HG02970 (cell line): Measurements from ENCODE around the gene UBAC2.

Experiments
- ATAC-seq: cut with Tn5 transposase; IDR thresholded peaks from one replicate; pipeline ENCODE4 v1.9.1; 2021; ENCODE audit warnings: mild to moderate bottlenecking, moderate library complexity, moderate number of reproducible peaks; ENCODE audit not compliant: unreplicated experiment, low FRiP score

UBAC2 gene

DNA sequence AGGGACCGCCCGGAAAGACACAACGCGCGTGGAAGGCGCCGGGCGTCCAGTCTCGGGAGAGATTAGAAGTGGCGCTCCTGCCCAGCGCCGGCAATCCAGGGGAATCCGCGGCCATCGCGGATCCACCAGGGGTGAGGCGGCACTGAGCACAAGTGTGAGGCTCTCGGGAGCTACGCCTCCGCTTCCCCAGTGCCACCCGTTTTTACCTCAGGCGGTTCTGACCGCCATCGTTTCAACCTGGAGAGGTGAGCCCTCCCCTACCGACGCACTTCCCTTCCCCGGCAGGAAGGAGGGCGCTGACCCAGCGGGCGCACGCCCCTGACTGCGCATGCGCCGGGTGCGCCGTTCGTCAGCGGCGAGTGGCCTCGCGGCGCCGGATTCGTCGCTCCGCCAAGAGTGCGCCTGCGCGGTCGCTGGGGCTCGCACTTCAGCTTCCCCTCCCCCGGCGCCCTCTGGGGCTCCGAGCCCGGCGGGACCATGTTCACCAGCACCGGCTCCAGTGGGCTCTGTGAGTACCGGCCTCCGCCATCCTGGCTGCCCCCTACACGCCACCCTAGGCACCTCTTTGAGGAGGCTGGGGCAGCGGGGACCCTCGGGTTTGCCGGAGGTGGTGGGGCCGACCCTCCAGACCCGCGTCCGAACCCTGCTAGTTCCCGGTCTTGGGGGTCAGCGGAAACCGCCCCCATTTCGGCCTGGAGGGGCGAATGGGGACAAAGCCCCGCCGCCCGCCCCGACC lies at the start of gene UBAC2:
Gene UBAC2 (plus strand): TSS at position 423 of the 736 bp plus-strand sequence. CDS start 55 bp downstream, at position 478.
- ATAC-seq = peak; percentile 78

DNA sequence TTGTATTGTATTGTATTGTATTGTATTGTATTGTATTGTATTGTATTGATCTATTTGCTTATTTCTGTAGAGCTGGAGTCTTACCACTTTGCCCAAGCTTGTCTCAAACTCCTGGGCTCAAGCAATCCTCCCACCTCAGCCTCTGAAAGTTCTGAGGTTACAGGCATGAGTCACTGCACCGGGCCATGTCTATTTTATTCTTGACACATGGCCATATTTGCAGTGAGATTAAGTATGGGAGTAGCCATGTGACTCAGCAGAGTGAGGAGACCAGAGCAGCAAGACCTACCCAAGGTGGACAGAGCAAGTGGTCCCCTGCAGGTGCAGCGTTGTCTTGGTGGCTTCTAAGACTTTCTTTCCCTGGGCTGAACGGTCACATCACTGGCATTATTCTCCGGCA lies 49.1 kb upstream of the UBAC2 start:
- ATAC-seq = no peak

GRCh38 chr13:99153219-99153618 lies 47.4 kb upstream of the UBAC2 start:
- ATAC-seq = no peak

GRCh38 chr13:99154064-99154463 lies 46.6 kb upstream of the UBAC2 start:
- ATAC-seq = no peak

GRCh38 chr13:99155821-99156220 lies 44.8 kb upstream of the UBAC2 start:
- no peak for ATAC-seq

DNA sequence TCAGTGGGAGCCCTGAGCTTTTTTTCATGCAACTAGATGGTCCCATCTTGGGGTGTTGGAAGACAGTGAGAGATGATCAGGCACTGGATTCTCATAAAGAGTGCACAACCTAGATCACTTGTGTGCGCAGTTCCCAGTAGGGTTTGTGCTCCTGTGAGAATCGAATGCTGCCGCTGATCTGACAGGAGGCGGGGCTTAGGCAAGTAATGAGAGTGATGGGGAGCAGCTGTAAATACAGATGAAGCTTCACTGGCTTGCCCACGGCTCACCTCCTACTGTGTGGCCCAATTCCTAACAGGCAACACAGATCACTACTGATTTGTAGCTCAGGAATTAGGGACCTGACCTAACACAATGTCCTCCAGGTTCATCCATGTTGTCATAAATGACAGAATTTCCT lies 43.6 kb upstream of the UBAC2 start:
- ATAC-seq = no peak

DNA sequence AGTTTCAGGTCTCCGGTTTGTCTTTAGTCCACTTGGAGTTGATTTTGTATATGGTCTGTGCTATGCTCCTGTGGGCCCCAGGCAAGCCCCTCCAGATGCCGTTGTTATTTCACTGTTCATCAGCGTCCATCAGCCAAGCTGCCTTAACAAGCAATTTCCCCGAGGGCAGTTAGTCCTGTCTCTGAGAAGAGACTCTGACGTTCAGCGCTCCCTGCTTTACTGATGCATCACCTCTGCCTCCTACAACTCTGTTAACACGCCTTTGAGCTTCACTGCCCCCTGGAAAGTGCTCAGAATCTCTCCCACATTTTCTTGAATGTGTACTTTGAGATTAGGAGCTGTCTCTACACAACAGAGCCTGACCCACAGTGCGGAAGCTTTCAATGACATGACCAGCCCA lies 41.8 kb upstream of the UBAC2 start:
- no peak for ATAC-seq

- ATAC-seq = no peak
Measured at GRCh38 chr13:99159331-99160061, 41.2 kb upstream of the UBAC2 start.

- ATAC-seq = no peak
Measured at GRCh38 chr13:99160415-99160814, 40.2 kb upstream of the UBAC2 start.

DNA sequence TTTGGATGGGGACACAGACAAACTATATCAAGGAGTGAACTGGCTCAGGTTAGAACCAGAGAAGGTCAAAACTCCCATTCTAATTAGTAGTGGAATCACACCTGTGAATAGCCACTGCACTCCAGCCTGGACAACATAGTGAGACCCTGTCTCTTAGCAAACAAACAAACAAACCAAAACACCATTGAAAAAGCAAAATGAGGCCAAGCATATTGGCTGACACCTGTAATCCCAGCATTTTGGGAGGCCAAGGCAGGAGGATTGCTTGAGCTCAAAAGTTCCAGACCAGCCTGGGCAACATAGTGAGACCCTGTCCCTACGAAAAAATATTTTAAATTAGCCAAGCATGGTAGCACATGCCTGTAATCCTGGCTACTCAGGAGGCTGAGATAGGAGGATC lies 39.1 kb upstream of the UBAC2 start:
- ATAC-seq = no peak

- ATAC-seq = no peak
Measured at GRCh38 chr13:99162567-99163361, 37.9 kb upstream of the UBAC2 start.

- no peak for ATAC-seq
Measured at GRCh38 chr13:99164226-99164625, 36.4 kb upstream of the UBAC2 start.

DNA sequence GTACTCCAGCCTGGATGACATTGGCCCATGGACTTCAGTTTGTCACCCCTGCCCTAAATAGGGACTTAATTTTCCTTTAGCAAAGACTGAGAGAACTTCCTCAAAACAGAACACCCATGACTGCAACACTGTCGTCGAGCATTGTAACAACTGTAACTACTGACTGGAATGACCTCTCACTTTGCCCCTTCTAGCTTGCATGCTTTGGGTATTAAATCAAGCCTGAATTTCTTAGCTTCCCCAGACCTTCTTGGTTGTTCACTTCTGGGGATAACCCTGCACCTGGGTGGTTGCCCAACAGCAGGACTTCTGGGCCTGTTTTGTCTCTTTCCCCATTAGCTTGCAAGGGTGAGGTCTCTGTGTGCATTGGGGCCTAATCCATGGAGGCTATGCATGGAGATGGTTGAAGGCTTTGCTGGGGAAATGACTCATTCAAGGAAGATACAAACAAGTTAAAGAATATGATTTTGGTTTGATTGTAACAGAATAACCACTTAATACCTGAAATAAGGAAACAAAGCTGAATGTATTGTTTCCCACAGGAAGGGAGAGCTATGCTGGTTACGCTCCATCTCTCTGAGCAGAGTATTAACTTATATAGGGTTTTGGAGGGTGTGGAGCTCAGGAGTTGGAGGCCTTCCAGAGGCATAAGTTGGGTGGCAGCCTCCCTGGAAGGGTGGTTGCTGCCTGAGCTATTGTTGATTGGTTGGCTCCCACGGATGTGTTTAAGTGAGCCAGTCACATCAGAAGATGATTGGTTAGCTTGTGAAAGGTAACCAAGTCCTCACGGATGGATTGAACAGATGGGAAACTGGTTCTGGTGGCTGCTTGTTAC lies 34.7 kb upstream of the UBAC2 start:
- no peak for ATAC-seq

DNA sequence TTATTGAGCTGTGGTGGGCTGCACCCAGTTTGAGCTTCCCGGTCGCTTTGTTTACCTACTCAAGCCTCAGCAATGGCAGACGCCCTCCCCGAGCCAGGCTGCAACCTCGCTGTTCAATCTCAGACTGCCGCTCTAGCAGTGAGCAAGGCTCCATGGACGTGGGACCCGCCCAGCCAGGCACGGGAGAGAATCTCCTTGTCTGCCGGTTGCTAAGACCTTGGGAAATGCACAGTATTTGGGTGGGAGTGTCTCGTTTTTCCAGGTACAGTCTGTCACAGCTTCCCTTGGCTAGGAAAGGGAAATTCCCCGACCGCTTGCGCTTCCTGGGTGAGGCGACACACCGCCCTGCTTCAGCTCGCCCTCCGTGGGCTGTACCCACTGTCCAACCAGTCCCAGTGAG lies 27.7 kb upstream of the UBAC2 start:
- no peak for ATAC-seq

DNA sequence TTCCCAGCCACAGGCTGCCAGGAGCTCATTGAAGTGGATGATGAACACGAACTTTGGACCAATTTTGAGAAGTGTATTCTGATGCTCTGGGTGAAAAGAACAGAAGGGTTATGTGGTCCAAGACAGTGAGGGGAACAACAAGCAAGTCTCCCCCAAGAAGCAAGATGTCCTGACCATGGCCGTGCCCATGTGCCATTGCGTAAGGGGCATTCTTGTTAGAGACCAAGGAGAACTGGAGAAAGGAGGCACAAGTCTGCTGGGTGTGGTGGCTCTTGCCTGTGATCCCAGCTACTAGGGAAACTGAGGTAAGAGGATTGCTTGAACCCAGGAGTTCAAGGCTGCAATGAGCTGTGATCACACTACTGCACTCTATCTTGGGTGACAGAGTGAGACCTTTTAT lies 27.0 kb upstream of the UBAC2 start:
- ATAC-seq = no peak

- ATAC-seq = no peak
Measured at GRCh38 chr13:99174533-99175100, 26.0 kb upstream of the UBAC2 start.

- ATAC-seq = peak; percentile 67
Measured at GRCh38 chr13:99176309-99177276, 24.1 kb upstream of the UBAC2 start.

DNA sequence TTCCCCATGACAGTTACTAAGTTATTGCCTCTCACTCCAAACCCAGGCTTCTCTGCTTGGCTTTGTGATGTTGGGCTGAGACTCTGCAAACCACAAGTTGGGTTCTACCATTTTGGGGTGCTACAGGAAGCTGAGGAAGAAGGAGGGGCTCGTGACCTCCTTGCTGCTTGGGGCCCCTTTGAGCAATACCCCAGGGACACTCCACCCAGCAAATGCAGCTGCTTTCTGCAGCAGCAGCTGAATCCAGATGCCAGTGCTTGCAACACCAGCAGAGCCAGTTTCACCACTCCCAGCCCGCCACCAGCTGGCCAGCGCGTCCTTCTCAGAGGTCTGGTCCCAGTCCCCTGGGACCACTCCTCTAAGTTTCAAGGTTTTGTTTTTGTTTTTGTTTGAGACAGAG lies 22.0 kb upstream of the UBAC2 start:
- no peak for ATAC-seq

- no peak for ATAC-seq
Measured at GRCh38 chr13:99179460-99179859, 21.2 kb upstream of the UBAC2 start.
